Endodermal cell (in vitro differentiated cells): ENCODE measurements around the gene CDC14A. TPM values are rescaled to one million over a fixed set of nuclear protein-coding genes. Genes with fewer than 3 reads are reported as not detected.

Source experiments
- DNase-seq: peaks from one replicate; pipeline ENCODE4 v3.0.0-alpha.2; 2017
- H3K27ac ChIP-seq: 2 replicates; pipeline ENCODE4 v1.5.1; 2013; ENCODE audit warnings: mild to moderate bottlenecking, low read depth, low read length, moderate library complexity
- H3K27me3 ChIP-seq: 2 replicates; pipeline ENCODE4 v1.6.1; 2013; ENCODE audit warnings: mild to moderate bottlenecking, low read length, moderate library complexity; ENCODE audit not compliant: insufficient read depth, control insufficient read depth, poor library complexity, severe bottlenecking
- H3K36me3 ChIP-seq: 2 replicates; pipeline ENCODE4 v1.7.0; 2013; ENCODE audit warnings: mild to moderate bottlenecking, low read length, moderate library complexity; ENCODE audit not compliant: control insufficient read depth, insufficient read depth
- H3K4me1 ChIP-seq: one replicate; pipeline ENCODE4 v1.7.0; 2013; ENCODE audit warnings: low read length; ENCODE audit not compliant: control insufficient read depth, insufficient read depth
- H3K4me3 ChIP-seq: 2 replicates; pipeline ENCODE4 v1.5.1; 2013; ENCODE audit warnings: mild to moderate bottlenecking, low read length, moderate library complexity
- H3K9ac ChIP-seq: 2 replicates; pipeline ENCODE4 v1.6.1; 2013; ENCODE audit warnings: mild to moderate bottlenecking, low read length, moderate library complexity; ENCODE audit not compliant: poor library complexity, severe bottlenecking; ENCODE audit errors: extremely low read depth
- H3K9me3 ChIP-seq: 2 replicates; pipeline ENCODE4 v1.6.1; 2013; ENCODE audit warnings: mild to moderate bottlenecking, low read length, moderate library complexity; ENCODE audit not compliant: control insufficient read depth
- H3K27ac Mint-ChIP-seq: 2 replicates; pipeline ENCODE4 v1.8.0; 2020; ENCODE audit warnings: mixed read lengths
- H3K27me3 Mint-ChIP-seq: 2 replicates; pipeline ENCODE4 v1.8.0; 2021; ENCODE audit warnings: mild to moderate bottlenecking, mixed read lengths; ENCODE audit not compliant: insufficient read depth
- H3K36me3 Mint-ChIP-seq: 2 replicates; pipeline ENCODE4 v1.8.0; 2020; ENCODE audit warnings: low read depth, mixed read lengths
- H3K4me1 Mint-ChIP-seq: 2 replicates; pipeline ENCODE4 v1.8.0; 2020; ENCODE audit warnings: mixed read lengths
- H3K4me3 Mint-ChIP-seq: 2 replicates; pipeline ENCODE4 v1.8.0; 2020; ENCODE audit warnings: mild to moderate bottlenecking, moderate library complexity, mixed read lengths
- H3K9me3 Mint-ChIP-seq: 2 replicates; pipeline ENCODE4 v1.8.0; 2020; ENCODE audit warnings: mild to moderate bottlenecking, mixed read lengths
- CTCF ChIP-seq: fragments of 200-600 bp; sonication (generic); conservative IDR thresholded peaks from 2 replicates; pipeline ENCODE4 v1.5.0; 2021; ENCODE audit warnings: antibody characterized with exemption, mild to moderate bottlenecking
- WGBS, 2 experiments: methylation state at CpG; one replicate each; pipeline versions ENCODE4 v1.1.5 to v1.1.7; 2013; ENCODE audit warnings: missing lambda C conversion rate in 2 of 2, mixed read lengths in 1 of 2; ENCODE audit not compliant: insufficient coverage in 1 of 2, insufficient read length in 1 of 2; 5-methylcytosine and 5-hydroxymethylcytosine counted together
- total RNA-seq, 2 donors: library from RNA; stranded (reverse); fragmentation: NEBNext Ultra II Directional in 1 of 2; extraction: Animal tissue kit (Norgen Biotek cat#: 25700) in 1 of 2; gene quantifications; 2 replicates in 1 of 2; 3 replicates in 1 of 2; pipeline ENCODE4 v1.2.1, GENCODE V29; 2021

Gene CDC14A
- total RNA-seq, 2 donors from 2014 or later, result 14.5 to 17.6 TPM

- Histone ChIP-seq H3K4me1 (peaks cover 6% of the 10 kb centered on the region), H3K9ac (no peak overlapping the region), H3K9me3 (no peaks in the 10 kb centered on the region), H3K27me3 (no peaks in the 10 kb centered on the region), H3K27ac (no peak overlapping the region), H3K4me3 (no peak overlapping the region), H3K36me3 (peaks cover 51% of the 10 kb centered on the region)
- H3K27ac Mint-ChIP-seq, result no peak overlapping the region
- H3K36me3 Mint-ChIP-seq, result peaks cover 25% of the 10 kb centered on the region
- no peaks in the 10 kb centered on the region for H3K27me3 Mint-ChIP-seq
- no peak overlapping the region for H3K4me3 Mint-ChIP-seq
- TF ChIP-seq CTCF, result no peak
- no peak for DNase-seq
- H3K4me1 Mint-ChIP-seq, result peaks cover 11% of the 10 kb centered on the region
- no peaks in the 10 kb centered on the region for H3K9me3 Mint-ChIP-seq
- WGBS, 2 experiments, result 90 to 91% methylated on average over 2 of the region's 2 CpGs
Observed at GRCh38 chr1:100481303-100481702, 129.0 kb downstream of the CDC14A start.

GRCh38 chr1:100482167-100482566, 129.9 kb downstream of the CDC14A start:
- H3K4me1 ChIP-seq, result peaks cover 6% of the 10 kb centered on the region
- Mint-ChIP-seq H3K4me1 (peaks cover 8% of the 10 kb centered on the region), H3K27ac (no peak overlapping the region), H3K27me3 (no peaks in the 10 kb centered on the region), H3K36me3 (peaks cover 25% of the 10 kb centered on the region), H3K9me3 (no peaks in the 10 kb centered on the region), H3K4me3 (no peak overlapping the region)
- no peaks in the 10 kb centered on the region for H3K27me3 ChIP-seq
- no peak overlapping the region for H3K27ac ChIP-seq
- H3K4me3 ChIP-seq, result no peak overlapping the region
- H3K36me3 ChIP-seq, result peaks cover 53% of the 10 kb centered on the region
- TF ChIP-seq CTCF, result no peak
- no peak overlapping the region for H3K9ac ChIP-seq
- no peaks in the 10 kb centered on the region for H3K9me3 ChIP-seq
- no peak for DNase-seq

- Histone ChIP-seq H3K36me3 (peaks cover 53% of the 10 kb centered on the region), H3K27ac (no peak overlapping the region), H3K4me3 (no peak overlapping the region), H3K9ac (no peak overlapping the region), H3K4me1 (peaks cover 6% of the 10 kb centered on the region), H3K9me3 (no peaks in the 10 kb centered on the region), H3K27me3 (no peaks in the 10 kb centered on the region)
- WGBS, 2 experiments, result 80 to 100% methylated on average over 1 to 3 of the region's 5 CpGs
- Mint-ChIP-seq H3K27me3 (no peaks in the 10 kb centered on the region), H3K4me3 (no peak overlapping the region), H3K36me3 (peaks cover 25% of the 10 kb centered on the region), H3K9me3 (no peaks in the 10 kb centered on the region), H3K27ac (no peak overlapping the region), H3K4me1 (peaks cover 7% of the 10 kb centered on the region)
- no peak for DNase-seq
- no peak for TF ChIP-seq CTCF
Observed at GRCh38 chr1:100482748-100483147, 130.4 kb downstream of the CDC14A start.
